A673 (cell line): ENCODE results near the gene KYNU.

Experiments used
- EZH2 ChIP-seq: fragments of 200-600 bp; sonication (generic); IDR thresholded peaks from 2 replicates; pipeline ENCODE4 v1.6.1; 2017; ENCODE audit warnings: borderline replicate concordance, low read depth, mild to moderate bottlenecking, mixed read lengths, antibody characterized with exemption, low read length; ENCODE audit not compliant: poor library complexity, severe bottlenecking
- TF ChIP-seq, protein P1 (sequence below): fragments of 300-800, 200-600 bp; sonication (generic); conservative IDR thresholded peaks from 2 replicates; pipeline ENCODE4 v1.5.1; 2017; ENCODE audit warnings: low read depth, mild to moderate bottlenecking, antibody characterized with exemption, low read length, moderate library complexity, mixed read lengths

DNA sequence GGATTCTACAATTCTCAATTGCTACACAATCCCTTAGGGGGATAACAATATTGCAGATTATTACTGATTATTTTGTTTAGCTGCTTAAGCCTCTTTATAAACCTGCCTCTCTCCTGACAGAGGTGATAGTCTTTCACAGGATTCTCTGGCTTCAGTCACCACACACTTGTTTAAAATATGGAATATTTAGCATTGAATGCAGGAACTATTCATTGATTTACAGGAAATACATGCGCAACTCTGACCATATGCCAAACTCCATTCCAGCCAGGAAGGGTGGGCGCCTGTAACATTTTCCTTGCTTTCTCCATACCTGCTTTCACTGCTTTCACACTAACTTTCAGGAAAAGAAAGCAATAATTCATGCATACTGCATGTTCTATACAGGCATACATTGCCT is 207.0 kb downstream of the KYNU start:
- no peak for TF ChIP-seq EZH2
- TF ChIP-seq, protein P1, sequence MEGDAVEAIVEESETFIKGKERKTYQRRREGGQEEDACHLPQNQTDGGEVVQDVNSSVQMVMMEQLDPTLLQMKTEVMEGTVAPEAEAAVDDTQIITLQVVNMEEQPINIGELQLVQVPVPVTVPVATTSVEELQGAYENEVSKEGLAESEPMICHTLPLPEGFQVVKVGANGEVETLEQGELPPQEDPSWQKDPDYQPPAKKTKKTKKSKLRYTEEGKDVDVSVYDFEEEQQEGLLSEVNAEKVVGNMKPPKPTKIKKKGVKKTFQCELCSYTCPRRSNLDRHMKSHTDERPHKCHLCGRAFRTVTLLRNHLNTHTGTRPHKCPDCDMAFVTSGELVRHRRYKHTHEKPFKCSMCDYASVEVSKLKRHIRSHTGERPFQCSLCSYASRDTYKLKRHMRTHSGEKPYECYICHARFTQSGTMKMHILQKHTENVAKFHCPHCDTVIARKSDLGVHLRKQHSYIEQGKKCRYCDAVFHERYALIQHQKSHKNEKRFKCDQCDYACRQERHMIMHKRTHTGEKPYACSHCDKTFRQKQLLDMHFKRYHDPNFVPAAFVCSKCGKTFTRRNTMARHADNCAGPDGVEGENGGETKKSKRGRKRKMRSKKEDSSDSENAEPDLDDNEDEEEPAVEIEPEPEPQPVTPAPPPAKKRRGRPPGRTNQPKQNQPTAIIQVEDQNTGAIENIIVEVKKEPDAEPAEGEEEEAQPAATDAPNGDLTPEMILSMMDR, result no peak
